Measurements from ENCODE around the gene ZNF485.

GRCh38 chr10:43573250-43574000 lies 32.8 kb upstream of the ZNF485 start:
- TF ChIP-seq CTCF (IDR thresholded peaks at IDR 0.05) (no peak), POLR2A (IDR thresholded peaks at IDR 0.05) (no peak)

Measured in esophagus squamous epithelium (tissue), 4 donors.